C4-2B (cell line): ENCODE data around the gene B4GALNT3.

ENCODE experiments used
- H3K27ac ChIP-seq: fragments of 450-650 bp; 2 replicates; pipeline ENCODE4 v1.5.1; 2017
- ZFX ChIP-seq: fragments of 450-650 bp; IDR thresholded peaks from 2 replicates; pipeline ENCODE4 v1.6.1; 2017
- TF ChIP-seq, protein P1 (sequence below): fragments of 450-650 bp; conservative IDR thresholded peaks from 2 replicates; pipeline ENCODE4 v1.5.1; 2017; ENCODE audit warnings: mild to moderate bottlenecking

The B4GALNT3 gene

DNA sequence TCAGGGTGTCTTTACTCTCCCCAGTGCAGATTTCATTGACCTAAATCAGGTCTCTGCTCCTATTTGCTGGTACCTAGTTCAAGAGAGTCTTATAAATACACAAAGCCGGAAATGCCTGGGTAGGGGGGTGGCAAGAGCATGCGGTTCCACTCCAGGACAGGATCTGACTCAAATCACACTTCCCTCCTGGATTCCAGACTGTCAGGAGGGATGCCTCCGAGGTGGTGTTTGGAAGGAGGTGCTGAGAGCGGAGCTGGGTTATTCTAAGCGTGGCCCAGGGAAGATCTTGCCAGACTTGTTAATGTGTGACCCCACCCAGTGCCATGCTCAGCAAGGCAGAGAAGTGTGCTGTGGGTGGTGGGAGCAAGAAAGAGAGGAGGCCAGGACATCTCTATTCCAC lies 49.8 kb downstream of the B4GALNT3 start:
- H3K27ac ChIP-seq = peak overlapping the region; percentile 4; the same call in 1 of the 2 replicates
- TF ChIP-seq, protein P1, sequence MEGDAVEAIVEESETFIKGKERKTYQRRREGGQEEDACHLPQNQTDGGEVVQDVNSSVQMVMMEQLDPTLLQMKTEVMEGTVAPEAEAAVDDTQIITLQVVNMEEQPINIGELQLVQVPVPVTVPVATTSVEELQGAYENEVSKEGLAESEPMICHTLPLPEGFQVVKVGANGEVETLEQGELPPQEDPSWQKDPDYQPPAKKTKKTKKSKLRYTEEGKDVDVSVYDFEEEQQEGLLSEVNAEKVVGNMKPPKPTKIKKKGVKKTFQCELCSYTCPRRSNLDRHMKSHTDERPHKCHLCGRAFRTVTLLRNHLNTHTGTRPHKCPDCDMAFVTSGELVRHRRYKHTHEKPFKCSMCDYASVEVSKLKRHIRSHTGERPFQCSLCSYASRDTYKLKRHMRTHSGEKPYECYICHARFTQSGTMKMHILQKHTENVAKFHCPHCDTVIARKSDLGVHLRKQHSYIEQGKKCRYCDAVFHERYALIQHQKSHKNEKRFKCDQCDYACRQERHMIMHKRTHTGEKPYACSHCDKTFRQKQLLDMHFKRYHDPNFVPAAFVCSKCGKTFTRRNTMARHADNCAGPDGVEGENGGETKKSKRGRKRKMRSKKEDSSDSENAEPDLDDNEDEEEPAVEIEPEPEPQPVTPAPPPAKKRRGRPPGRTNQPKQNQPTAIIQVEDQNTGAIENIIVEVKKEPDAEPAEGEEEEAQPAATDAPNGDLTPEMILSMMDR = no peak
- no peak for TF ChIP-seq ZFX

DNA sequence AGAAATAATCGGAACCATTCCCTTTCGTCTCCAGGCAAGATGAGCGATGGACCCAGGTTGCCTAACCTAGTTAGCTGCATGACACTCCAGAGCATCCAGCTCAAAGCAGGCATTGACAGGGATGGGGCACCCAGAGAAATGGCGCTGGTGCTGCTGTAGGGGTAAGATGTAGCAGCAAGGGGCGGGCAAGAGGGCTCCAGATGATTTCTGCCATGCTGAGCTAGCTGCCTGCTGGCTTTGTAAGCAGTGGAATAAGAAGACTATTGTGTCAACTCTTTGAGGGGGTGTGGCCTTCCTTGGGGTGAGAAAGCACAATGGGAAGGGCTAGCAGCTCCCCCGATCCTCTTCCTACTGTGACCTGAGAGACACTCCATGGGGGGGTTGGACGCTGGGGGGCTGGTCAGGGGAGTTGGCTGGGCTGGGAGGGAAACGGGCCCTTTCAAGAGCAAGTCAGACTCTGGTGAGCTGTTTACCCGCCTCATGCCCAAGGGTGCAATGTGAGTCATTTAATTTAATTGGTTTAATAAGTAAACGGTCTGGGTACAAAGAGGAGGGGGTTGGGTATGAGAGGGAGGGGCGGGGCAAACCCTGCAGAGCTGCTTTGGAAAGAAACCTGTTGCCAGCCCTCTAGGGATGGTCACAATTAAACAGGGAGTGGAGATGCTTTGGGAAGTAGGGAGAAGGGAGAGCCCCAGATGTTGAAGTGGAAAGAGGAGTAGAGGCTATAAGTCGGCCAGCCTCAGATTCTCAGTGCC lies 50.5 kb downstream of the B4GALNT3 start:
- no peak for TF ChIP-seq ZFX
- TF ChIP-seq, protein P1 = no peak
- peak overlapping the region; percentile 4; the same call in 1 of the 2 replicates for H3K27ac ChIP-seq

DNA sequence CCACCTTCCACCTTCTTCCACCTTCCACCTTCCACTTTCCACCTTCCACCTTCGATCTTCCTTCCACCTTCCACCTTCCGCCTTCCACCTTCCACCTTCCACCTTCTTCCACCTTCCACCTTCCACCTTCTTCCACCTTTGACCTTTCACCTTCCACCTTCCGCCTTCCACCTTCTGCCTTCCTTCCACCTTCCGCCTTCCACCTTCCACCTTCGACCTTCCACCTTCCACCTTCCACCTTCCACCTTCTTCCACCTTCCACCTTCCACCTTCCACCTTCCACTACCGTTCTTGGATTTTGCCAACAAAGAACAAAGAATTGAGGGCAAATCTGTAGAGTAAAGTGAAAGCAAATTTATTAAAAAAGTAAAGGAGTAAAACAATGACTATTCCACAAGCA lies 53.2 kb downstream of the B4GALNT3 start:
- H3K27ac ChIP-seq = no peak overlapping the region
- TF ChIP-seq, protein P1 = no peak
- no peak for TF ChIP-seq ZFX

DNA sequence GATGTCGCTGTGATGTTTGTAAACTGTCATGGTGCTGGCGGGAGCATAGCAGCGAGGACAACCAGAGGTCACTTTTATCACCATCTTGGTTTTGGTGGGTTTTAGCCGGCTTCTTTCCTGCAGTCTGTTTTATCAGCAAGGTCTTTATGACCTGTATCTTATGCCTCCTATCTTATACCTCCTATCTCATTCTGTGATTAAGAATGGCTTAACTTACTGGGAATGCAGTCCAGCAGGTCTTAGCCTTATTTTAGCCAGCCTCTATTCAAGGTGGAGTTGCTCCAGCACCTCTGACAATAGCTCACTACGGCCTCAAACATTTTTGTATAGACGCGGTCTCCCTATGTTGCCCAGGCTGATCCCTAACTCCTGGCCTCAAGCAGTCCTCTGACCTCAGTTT lies 53.7 kb downstream of the B4GALNT3 start:
- no peak for TF ChIP-seq ZFX
- H3K27ac ChIP-seq = no peak overlapping the region

DNA sequence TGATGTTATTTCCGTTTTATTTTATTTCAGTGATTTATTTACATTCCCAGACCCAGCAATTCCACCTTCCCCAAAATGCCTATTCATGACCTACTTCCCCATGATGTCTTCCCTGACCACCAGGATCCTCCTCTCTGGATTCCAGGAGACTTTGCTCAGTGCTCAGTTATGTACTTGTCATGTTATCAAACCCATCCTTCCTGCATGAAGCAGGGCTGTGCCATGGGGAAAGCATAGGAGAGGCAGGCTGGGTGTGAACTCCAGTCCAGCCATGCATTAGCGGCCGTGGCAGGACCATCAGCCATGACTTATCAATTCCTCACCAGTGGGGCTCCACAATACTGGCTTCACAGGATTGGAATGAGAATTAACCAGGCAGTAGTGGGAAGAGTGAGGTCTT lies 57.8 kb downstream of the B4GALNT3 start:
- no peak overlapping the region for H3K27ac ChIP-seq
- TF ChIP-seq, protein P1 = no peak
- TF ChIP-seq ZFX = no peak

DNA sequence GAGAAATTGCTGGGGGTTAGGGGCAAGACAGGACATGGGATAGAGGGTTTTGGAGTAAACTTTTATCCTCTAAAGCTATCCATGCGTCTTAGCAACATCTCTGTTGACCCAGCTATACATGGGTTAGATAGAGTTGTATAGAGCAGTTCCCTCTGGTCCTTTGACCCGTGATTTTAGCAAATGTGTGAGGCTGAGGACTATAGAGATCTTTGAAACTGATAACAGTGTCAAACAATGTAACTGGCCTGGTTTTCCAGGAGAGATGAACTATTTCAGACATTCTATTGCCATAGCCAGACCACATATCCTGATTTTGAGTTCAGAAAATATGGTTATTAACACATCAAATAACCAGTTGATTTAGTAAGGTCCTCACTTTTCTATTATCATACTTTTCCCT lies 60.4 kb downstream of the B4GALNT3 start:
- TF ChIP-seq ZFX = no peak
- TF ChIP-seq, protein P1 = no peak
- no peak overlapping the region for H3K27ac ChIP-seq

DNA sequence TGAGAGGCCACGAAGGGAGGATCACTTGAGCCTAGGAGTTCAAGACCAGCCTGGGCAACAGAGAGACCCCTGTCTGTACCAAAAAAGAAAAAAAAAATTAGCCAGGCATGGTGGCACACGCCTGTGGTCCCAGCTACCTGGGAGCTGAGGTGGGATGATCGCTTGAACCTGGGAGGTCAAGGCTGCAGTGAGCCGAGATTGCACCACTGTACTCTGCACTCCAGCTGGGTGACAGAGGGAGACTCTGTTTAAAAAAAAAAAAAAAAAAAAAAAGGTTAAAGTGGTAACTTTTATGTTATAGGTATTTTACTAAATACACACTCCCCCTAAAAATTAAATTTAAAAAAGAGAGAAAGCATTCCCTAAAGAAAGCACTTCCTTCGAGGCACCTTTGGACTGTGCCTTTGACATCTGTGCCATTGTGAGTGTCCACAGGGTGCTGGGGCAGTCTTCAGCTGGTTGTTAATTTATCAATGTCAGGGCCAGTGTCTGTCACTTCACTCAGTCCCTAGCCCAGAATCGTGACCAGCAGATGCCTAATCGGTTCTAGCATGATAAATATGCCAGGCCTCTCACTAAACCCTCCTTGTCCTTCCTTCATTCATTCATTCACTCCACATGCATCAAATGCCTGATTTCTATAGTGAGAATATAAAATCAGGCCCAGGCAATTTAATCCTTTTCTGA lies 63.1 kb downstream of the B4GALNT3 start:
- H3K27ac ChIP-seq = no peak overlapping the region
- TF ChIP-seq, protein P1 = no peak
- TF ChIP-seq ZFX = no peak
